HAP-1 (cell line): ENCODE results near the gene FBXW12.

Experiments
- DNase-seq, 2 experiments: peaks; one replicate each; pipeline ENCODE4 v3.0.0-alpha.2; 2016 to 2020; ENCODE audit warnings: low spot score in 2 of 2
- H3K27me3 ChIP-seq: fragments of 250-450 bp; sonication (Bioruptor Pico); 2 replicates; pipeline ENCODE4 v1.5.1; 2020; ENCODE audit warnings: low read depth, mild to moderate bottlenecking, moderate library complexity
- H3K36me3 ChIP-seq: fragments of 250-450 bp; sonication (Bioruptor Pico); replicated peaks from 2 replicates; pipeline ENCODE4 v1.5.1; 2020; ENCODE audit warnings: mild to moderate bottlenecking
- H3K4me1 ChIP-seq: fragments of 250-450 bp; sonication (Bioruptor Pico); 2 replicates; pipeline ENCODE4 v1.5.1; 2020; ENCODE audit warnings: mild to moderate bottlenecking
- H3K4me3 ChIP-seq: fragments of 250-450 bp; sonication (Bioruptor Pico); 2 replicates; pipeline ENCODE4 v1.5.1; 2020; ENCODE audit warnings: mild to moderate bottlenecking, moderate library complexity
- H3K9me3 ChIP-seq: fragments of 250-450 bp; sonication (Bioruptor Pico); 2 replicates; pipeline ENCODE4 v1.5.1; 2020; ENCODE audit warnings: mild to moderate bottlenecking, moderate library complexity
- in situ Hi-C: fragments of 300-500 bp; cut with MboI; formaldehyde crosslinking; loops from 3 replicates; pipeline ENCODE4 v1.14.3; 2020; ENCODE audit warnings: low sequenced_read_pairs, inconsistent platforms, mixed read lengths

FBXW12 gene

DNA sequence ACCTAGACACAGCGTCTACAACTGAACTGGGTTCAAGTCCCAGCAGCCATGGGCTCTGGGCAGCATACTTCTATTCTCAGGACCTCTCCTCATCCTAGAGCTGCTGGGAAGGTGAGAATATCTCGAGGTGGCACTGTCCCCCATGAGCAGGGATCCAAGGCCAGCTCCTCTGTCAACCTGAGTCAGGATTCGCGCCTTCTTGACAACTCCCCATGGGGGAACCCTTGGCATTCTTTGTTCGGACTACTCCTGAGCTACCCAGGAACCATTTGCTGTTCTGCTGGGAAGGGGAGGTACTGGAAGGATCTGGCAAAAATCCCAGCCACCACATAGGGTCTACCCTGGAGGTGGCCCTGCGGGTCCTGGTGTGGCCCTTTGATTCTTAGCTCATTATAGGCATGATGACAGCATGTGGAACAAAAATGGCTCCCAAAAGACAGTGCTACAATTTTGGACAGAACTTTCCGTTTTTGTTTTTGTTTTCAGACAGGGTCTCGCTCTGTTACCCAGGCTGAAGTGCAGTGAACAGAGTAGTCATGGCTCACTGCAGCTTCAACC lies 35.6 kb downstream of the FBXW12 start:
- H3K9me3 ChIP-seq = no peaks in the 10 kb centered on the region
- in situ Hi-C loops = no loop called here
- H3K4me1 ChIP-seq = no peaks in the 10 kb centered on the region
- peak in 1 of 2 experiments; percentile 5 for DNase-seq
- H3K27me3 ChIP-seq = no peaks in the 10 kb centered on the region
- peaks cover 8% of the 10 kb centered on the region for H3K36me3 ChIP-seq
- H3K4me3 ChIP-seq = no peak overlapping the region

DNA sequence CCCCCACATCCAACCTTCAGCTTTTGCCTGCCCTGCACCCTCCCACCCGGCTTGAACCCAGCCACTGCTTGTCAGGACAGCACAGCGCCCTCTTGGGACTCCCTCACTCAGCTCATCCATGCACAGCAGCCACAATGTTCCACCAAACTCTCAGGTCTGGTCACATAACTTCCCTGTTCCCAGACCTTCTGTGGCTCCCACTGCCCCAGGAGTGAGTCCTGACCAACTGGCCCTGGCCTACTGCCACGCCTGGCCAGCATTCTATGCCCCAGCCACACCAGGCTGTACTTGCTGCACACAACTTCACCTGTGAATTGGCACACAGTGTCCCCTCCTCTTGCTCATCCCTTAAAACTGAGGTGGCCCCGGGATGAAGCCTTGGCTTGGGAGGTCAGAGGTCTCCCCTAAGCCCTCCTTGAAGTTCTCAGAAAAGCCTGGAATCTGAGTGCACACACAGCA lies 36.8 kb downstream of the FBXW12 start:
- H3K4me3 ChIP-seq = no peak overlapping the region
- H3K36me3 ChIP-seq = peaks cover 8% of the 10 kb centered on the region
- H3K4me1 ChIP-seq = no peaks in the 10 kb centered on the region
- in situ Hi-C loops = no loop called here
- H3K9me3 ChIP-seq = no peaks in the 10 kb centered on the region
- H3K27me3 ChIP-seq = no peaks in the 10 kb centered on the region
- peak in 1 of 2 experiments; percentile 12 for DNase-seq

DNA sequence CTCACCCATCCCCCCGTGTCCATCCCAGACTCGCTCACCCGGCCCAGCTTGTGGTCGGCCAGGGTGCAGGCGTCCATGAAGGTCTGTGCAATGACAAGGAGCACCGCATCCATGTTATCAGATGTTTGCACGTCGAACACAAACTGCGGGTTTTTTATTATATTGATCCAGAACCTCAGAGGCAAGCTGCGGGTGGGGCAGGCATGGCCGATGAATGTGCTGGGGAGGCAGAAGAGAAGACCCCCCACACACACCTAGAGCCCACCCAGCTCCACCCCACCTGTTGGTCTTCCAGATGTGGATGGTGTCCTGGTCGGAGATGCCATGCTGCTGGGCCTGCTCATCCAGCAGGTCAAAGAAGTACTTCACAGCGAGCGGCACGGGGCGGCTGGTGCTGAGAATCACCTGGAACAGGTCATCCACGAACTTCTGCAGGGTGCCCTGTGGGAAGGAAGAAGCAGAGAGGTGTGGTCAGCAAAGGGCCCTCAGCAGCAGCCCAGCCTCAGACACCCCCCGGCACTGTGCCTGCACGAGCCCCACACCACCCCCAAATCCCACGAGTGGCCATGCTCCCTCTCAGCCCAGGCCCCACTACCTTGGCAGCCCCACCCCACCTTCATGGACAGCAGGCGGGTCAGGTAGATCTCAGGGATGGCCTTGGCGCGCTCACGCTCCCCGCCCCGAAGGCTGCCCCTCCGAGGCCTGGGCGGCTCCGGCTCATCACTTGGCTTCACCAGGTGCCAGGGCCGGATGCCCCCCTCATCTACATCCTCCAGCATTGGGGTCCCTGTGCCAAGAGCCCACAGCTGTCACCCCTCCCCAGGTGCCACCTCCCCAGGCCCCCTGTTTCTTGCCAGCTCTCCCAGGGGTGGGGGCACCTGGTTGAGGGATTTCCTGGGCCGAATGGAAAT lies 37.5 kb downstream of the FBXW12 start:
- H3K9me3 ChIP-seq = no peaks in the 10 kb centered on the region
- H3K4me3 ChIP-seq = no peak overlapping the region
- H3K4me1 ChIP-seq = no peaks in the 10 kb centered on the region
- in situ Hi-C loops = no loop called here
- no peaks in the 10 kb centered on the region for H3K27me3 ChIP-seq
- peaks cover 10% of the 10 kb centered on the region for H3K36me3 ChIP-seq
- peak in 1 of 2 experiments; percentile 5 for DNase-seq

- no peak overlapping the region for H3K4me3 ChIP-seq
- no peaks in the 10 kb centered on the region for H3K9me3 ChIP-seq
- in situ Hi-C loops = no loop called here
- DNase-seq = peak in 1 of 2 experiments; percentile 5
- H3K36me3 ChIP-seq = peaks cover 13% of the 10 kb centered on the region
- no peaks in the 10 kb centered on the region for H3K4me1 ChIP-seq
- H3K27me3 ChIP-seq = no peaks in the 10 kb centered on the region
Measured at GRCh38 chr3:48410205-48411040, 38.4 kb downstream of the FBXW12 start.

- Histone ChIP-seq H3K36me3 (peaks cover 13% of the 10 kb centered on the region), H3K9me3 (no peaks in the 10 kb centered on the region)
Measured at GRCh38 chr3:48411041-48411588, 39.1 kb downstream of the FBXW12 start.

GRCh38 chr3:48411606-48412374 lies 39.8 kb downstream of the FBXW12 start:
- Histone ChIP-seq H3K9me3 (no peaks in the 10 kb centered on the region), H3K4me1 (no peaks in the 10 kb centered on the region), H3K27me3 (no peaks in the 10 kb centered on the region), H3K4me3 (no peak overlapping the region), H3K36me3 (peaks cover 13% of the 10 kb centered on the region)
- DNase-seq = no peak
- in situ Hi-C loops = no loop called here

More at GRCh38 chr3:48411041-48411588, 39.1 kb downstream of the FBXW12 start:
- Histone ChIP-seq H3K27me3 (no peaks in the 10 kb centered on the region), H3K4me3 (no peak overlapping the region), H3K4me1 (no peaks in the 10 kb centered on the region)
- in situ Hi-C loops = no loop called here
- no peak for DNase-seq

DNA sequence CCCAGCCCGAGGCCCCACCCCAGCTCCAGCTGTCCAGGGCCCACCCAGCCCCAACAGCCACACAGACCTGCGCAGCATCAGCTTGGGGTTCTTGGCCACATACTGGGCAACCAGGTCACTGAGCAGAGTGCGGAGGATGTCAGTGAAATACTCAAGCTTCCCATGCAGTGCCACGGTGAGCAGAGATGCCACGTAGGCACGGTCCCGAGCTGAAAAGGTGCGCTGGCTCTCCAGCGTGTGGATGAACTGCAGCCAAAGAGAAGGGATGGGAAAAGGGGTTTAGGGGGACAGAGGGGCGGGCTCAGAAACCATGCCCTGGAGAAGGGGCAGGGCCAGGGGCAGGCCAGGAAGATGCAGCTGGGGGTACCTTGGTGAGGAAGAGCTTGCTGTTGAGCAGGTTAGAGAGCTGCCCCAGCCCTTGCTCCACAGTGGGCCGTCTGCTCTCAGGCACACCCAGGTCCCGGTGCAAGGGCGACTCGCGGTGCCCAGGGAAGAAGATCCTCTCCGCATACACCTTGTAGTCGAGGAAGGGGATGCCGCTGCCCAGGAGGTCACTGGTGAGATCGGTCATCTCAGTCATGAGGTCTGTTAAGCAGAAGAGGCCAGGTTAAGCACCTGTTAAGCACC lies 40.5 kb downstream of the FBXW12 start:
- Histone ChIP-seq H3K9me3 (no peaks in the 10 kb centered on the region), H3K27me3 (no peaks in the 10 kb centered on the region), H3K4me1 (no peaks in the 10 kb centered on the region), H3K4me3 (no peak overlapping the region), H3K36me3 (peaks cover 13% of the 10 kb centered on the region)
- DNase-seq = no peak
- in situ Hi-C loops = no loop called here

GRCh38 chr3:48413086-48413485 lies 41.1 kb downstream of the FBXW12 start:
- no peaks in the 10 kb centered on the region for H3K27me3 ChIP-seq
- H3K9me3 ChIP-seq = no peaks in the 10 kb centered on the region
- no peak overlapping the region for H3K4me3 ChIP-seq
- in situ Hi-C loops = no loop called here
- H3K4me1 ChIP-seq = no peaks in the 10 kb centered on the region
- no peak for DNase-seq
- peaks cover 13% of the 10 kb centered on the region for H3K36me3 ChIP-seq

DNA sequence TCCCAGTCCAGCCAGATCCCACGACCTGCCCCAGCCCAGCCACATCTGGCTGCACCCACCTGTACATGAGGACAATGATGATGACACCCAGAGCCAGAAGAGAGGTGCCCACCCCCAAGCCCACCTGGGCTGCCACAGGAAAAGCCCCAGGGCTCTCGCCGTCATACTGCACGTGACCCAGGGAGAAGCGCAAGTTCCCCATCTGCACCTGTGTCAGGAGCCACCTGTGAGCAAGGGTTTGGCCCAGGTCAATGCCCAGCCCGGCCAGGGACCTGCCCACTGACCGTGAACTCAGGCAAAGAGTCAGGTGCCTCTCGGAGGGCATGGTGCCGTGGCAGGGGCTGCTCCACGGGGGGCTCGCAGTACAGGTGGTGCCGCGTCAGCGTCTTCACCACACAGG lies 41.6 kb downstream of the FBXW12 start:
- H3K36me3 ChIP-seq = peaks cover 13% of the 10 kb centered on the region
- no peaks in the 10 kb centered on the region for H3K9me3 ChIP-seq
- no peak for DNase-seq
- in situ Hi-C loops = no loop called here
- no peak overlapping the region for H3K4me3 ChIP-seq
- no peaks in the 10 kb centered on the region for H3K27me3 ChIP-seq
- H3K4me1 ChIP-seq = no peaks in the 10 kb centered on the region

- DNase-seq = no peak
- in situ Hi-C loops = no loop called here
- Histone ChIP-seq H3K9me3 (no peaks in the 10 kb centered on the region), H3K27me3 (no peaks in the 10 kb centered on the region), H3K4me3 (no peak overlapping the region), H3K4me1 (no peaks in the 10 kb centered on the region), H3K36me3 (peaks cover 10% of the 10 kb centered on the region)
Measured at GRCh38 chr3:48414376-48415250, 42.6 kb downstream of the FBXW12 start.

GRCh38 chr3:48415251-48415953 lies 43.4 kb downstream of the FBXW12 start:
- Histone ChIP-seq H3K9me3 (no peaks in the 10 kb centered on the region), H3K4me1 (no peaks in the 10 kb centered on the region), H3K4me3 (no peak overlapping the region), H3K36me3 (peaks cover 10% of the 10 kb centered on the region), H3K27me3 (no peaks in the 10 kb centered on the region)
- no peak for DNase-seq
- in situ Hi-C loops = no loop called here
